Nephron progenitor cell (in vitro differentiated cells): ENCODE data around the gene ST13.
A peak's percentile ranks its signal among the peaks of the same experiment; 100 is the strongest.
"Not testable (repeated sequence)": the region's sequence is repeated elsewhere in the genome, so short reads cannot be mapped to it uniquely, and the experiment has no call there.

Source experiments
- DNase-seq: peaks from one replicate; pipeline ENCODE4 v3.0.0; 2021
- H3K27ac Mint-ChIP-seq: 2 replicates; pipeline ENCODE4 v1.8.0; 2021; ENCODE audit warnings: mild to moderate bottlenecking, moderate library complexity, mixed read lengths
- H3K27me3 Mint-ChIP-seq: 2 replicates; pipeline ENCODE4 v1.8.0; 2021; ENCODE audit warnings: mild to moderate bottlenecking, low read depth, mixed read lengths; ENCODE audit not compliant: poor library complexity
- H3K36me3 Mint-ChIP-seq: 2 replicates; pipeline ENCODE4 v1.8.0; 2021; ENCODE audit warnings: low read depth, mixed read lengths
- H3K4me1 Mint-ChIP-seq: 2 replicates; pipeline ENCODE4 v1.8.0; 2021; ENCODE audit warnings: mixed read lengths
- H3K4me3 Mint-ChIP-seq: 2 replicates; pipeline ENCODE4 v1.8.0; 2021; ENCODE audit warnings: mild to moderate bottlenecking, moderate library complexity, mixed read lengths
- H3K9me3 Mint-ChIP-seq: 2 replicates; pipeline ENCODE4 v1.8.0; 2021; ENCODE audit warnings: mild to moderate bottlenecking, moderate library complexity, mixed read lengths
- TF ChIP-seq, protein P1 (sequence below): fragments of 200-600 bp; sonication (generic); IDR thresholded peaks from 2 replicates; pipeline ENCODE4 v1.5.0; 2021; ENCODE audit warnings: antibody characterized with exemption

The ST13 gene

DNA sequence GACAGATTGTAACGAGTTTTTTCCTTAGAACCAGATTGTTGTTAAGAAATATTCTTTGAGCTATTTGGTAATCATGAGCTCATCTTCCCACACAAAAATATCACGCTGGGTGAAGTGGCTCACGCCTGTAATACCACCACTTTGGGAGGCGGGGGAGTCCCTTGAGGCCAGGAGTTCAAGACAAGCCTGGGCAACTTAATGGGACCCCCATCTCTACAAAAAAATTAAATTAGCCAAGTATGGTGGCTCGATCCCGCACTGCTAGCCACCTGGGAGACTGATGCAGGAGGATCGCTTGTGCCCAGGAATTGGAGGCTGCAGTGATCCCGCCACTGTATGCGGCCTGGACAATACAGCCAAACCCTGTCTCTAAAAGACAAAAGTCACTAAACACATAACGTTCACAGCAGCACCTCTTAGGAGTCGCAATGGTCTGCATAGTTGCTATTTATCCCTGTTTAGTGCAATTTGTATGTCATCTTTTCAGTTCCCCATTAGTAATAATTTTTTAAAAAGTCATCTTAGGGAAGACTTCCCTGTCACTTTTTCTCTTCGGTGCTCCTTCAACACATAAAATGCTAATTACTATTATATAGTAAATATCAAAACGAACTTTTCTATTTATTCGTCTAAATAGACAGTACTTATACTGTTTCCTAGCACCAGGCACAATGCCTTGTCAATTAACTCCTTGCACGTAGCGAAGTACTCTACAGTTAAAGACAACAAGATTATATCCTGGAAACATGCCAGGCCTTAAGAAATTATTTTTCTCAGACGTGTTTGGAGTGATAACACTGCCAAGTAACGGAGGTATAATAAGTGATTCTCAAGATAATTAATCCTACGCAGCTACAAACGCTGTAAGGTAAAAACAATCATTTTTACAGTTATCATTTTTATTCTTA lies 1.1 kb downstream of the ST13 start:
- TF ChIP-seq, protein P1, sequence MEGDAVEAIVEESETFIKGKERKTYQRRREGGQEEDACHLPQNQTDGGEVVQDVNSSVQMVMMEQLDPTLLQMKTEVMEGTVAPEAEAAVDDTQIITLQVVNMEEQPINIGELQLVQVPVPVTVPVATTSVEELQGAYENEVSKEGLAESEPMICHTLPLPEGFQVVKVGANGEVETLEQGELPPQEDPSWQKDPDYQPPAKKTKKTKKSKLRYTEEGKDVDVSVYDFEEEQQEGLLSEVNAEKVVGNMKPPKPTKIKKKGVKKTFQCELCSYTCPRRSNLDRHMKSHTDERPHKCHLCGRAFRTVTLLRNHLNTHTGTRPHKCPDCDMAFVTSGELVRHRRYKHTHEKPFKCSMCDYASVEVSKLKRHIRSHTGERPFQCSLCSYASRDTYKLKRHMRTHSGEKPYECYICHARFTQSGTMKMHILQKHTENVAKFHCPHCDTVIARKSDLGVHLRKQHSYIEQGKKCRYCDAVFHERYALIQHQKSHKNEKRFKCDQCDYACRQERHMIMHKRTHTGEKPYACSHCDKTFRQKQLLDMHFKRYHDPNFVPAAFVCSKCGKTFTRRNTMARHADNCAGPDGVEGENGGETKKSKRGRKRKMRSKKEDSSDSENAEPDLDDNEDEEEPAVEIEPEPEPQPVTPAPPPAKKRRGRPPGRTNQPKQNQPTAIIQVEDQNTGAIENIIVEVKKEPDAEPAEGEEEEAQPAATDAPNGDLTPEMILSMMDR: no peak
- Mint-ChIP-seq H3K27ac (peak overlapping the region; percentile 71), H3K27me3 (peaks cover 10% of the 10 kb centered on the region), H3K4me3 (peak overlapping the region; percentile 98), H3K9me3 (no peaks in the 10 kb centered on the region), H3K36me3 (peaks cover 15% of the 10 kb centered on the region), H3K4me1 (peaks cover 68% of the 10 kb centered on the region)
- DNase-seq: no peak

DNA sequence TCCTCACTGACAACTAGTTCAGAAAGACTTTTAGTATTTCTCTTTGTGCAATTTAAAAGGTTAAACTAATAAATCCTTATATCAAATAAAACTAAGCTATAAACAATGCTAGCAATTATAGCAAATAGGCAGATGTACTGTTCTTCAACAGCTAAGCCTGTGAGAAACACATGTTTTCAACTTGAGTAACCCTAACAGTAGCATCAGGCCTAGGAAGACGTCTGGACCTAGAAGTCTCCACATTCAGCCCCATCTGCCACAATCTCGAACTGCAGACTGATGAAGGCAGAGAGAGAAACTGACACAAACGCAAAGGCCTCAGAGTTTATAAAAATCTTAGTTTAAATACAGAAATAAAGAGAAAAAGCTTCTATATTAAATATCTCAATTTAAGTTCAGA lies 2.5 kb downstream of the ST13 start:
- DNase-seq: no peak
- Mint-ChIP-seq H3K36me3 (peaks cover 23% of the 10 kb centered on the region), H3K4me3 (peak overlapping the region; percentile 98), H3K27ac (peak overlapping the region; percentile 10), H3K9me3 (no peaks in the 10 kb centered on the region), H3K27me3 (peaks cover 10% of the 10 kb centered on the region), H3K4me1 (peaks cover 61% of the 10 kb centered on the region)
- TF ChIP-seq, protein P1: no peak

DNA sequence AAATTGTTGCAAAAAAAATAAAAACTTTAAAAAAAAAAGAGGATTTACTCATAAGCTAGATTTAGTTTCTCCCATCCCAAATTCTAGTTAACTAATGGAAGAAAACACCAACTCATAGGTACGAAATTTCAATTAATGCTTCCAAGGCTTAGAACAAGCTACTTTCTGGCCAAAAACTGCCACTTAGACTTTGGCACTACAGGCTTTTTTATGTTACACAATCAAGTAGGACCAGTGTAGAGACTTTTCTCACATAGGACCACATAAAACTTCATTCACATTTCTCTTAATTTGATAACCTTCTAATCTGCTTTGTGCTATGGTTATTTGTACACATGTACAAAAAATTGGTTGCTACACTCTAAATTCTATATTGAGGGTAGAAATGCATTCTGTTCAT lies 3.1 kb downstream of the ST13 start:
- H3K9me3 Mint-ChIP-seq: no peaks in the 10 kb centered on the region
- H3K36me3 Mint-ChIP-seq: peaks cover 25% of the 10 kb centered on the region
- peaks cover 58% of the 10 kb centered on the region for H3K4me1 Mint-ChIP-seq
- H3K4me3 Mint-ChIP-seq: peak overlapping the region; percentile 98
- DNase-seq: no peak
- H3K27me3 Mint-ChIP-seq: peaks cover 10% of the 10 kb centered on the region
- H3K27ac Mint-ChIP-seq: peak overlapping the region; percentile 10
- TF ChIP-seq, protein P1: no peak

DNA sequence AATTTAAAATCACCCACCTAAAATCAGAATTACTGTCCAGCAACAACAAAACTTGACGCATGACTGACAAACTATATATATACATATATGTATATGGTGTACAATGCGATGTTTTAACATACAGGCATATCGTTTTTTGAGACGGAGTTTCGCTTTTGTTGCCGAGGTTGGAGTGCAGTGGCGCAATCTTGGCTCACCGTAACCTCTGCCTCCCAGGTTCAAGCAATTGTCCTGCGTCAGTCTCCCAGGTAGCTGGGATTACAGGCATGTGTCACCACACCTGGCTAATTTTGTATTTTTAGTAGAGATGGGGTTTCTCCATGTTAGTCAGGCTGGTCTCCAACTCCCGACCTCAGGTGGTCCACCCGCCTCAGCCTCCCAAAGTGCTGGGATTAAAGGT lies 10.6 kb downstream of the ST13 start:
- H3K9me3 Mint-ChIP-seq, H3K27ac Mint-ChIP-seq, H3K4me3 Mint-ChIP-seq, DNase-seq, H3K4me1 Mint-ChIP-seq, H3K27me3 Mint-ChIP-seq: not testable (repeated sequence)
- H3K36me3 Mint-ChIP-seq: peaks cover 71% of the 10 kb centered on the region

DNA sequence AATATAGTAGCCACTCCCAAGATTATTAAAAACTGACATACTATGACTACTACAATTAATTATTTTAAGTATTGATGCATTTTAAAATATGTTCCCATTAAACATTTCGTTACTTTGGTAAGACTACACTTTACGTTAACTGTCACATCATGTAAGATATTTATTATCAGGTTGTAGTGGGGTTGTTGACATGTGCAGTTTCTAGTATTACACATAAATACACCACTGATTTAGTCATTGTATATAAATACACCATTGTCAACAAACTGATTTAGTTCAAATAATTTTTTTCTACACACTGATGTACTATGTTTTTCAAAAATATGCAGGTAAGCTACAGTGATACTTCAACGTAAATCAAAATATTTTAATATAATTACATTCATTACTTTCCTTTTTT lies 11.5 kb downstream of the ST13 start:
- Mint-ChIP-seq H3K27ac (no peak overlapping the region), H3K4me3 (no peak overlapping the region), H3K4me1 (no peaks in the 10 kb centered on the region), H3K36me3 (peaks cover 72% of the 10 kb centered on the region), H3K27me3 (no peaks in the 10 kb centered on the region), H3K9me3 (no peaks in the 10 kb centered on the region)
- no peak for DNase-seq
- TF ChIP-seq, protein P1: no peak

DNA sequence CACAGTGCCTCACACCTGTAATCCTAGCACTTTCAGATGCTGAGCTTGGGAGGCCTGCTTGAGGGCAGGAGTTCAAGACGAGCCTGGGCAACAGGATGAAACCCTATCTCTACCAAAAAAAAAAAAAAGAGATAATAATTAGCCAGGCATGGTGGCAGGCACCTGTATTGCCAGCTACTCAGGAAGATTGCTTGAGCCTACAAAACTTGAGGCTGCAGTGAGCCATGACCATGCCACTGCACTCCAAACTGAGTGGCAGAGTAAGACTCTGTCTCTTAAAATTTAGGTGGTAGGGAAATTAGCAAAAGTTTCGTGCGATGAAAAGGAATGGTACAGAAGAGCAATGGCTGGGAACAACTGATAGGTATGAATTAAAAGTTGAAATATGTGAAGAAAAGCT lies 18.0 kb downstream of the ST13 start:
- Mint-ChIP-seq H3K9me3 (no peaks in the 10 kb centered on the region), H3K4me3 (no peak overlapping the region), H3K27me3 (no peaks in the 10 kb centered on the region), H3K27ac (peak overlapping the region; percentile 25), H3K4me1 (peaks cover 8% of the 10 kb centered on the region), H3K36me3 (peaks cover 84% of the 10 kb centered on the region)
- TF ChIP-seq, protein P1: no peak
- DNase-seq: no peak
